Activated naive CD8-positive, alpha-beta T cell treated with anti-CD3 and anti-CD28 coated beads, Interleukin-2, amount 50 U/mL, for 24 hours (primary cell): ENCODE data around the gene RAB1A.
A peak's percentile ranks its signal among the peaks of the same experiment; 100 is the strongest.
"Not testable (repeated sequence)": the region's sequence is repeated elsewhere in the genome, so short reads cannot be mapped to it uniquely, and the experiment has no call there.

ENCODE experiments used
- ATAC-seq: fragments of 150-1000 bp; cut with Tn5 transposase; one replicate; pipeline ENCODE4 v1.10.0; 2021
- DNase-seq: peaks from one replicate; pipeline ENCODE4 v3.0.0; 2021
- H3K27ac Mint-ChIP-seq: one replicate; pipeline ENCODE4 v1.8.0; 2021; ENCODE audit warnings: mild to moderate bottlenecking, mixed read lengths
- H3K27me3 Mint-ChIP-seq: one replicate; pipeline ENCODE4 v1.8.0; 2021; ENCODE audit warnings: mixed read lengths
- H3K36me3 Mint-ChIP-seq: one replicate; pipeline ENCODE4 v1.8.0; 2021; ENCODE audit warnings: low read depth, mixed read lengths
- H3K4me1 Mint-ChIP-seq: one replicate; pipeline ENCODE4 v1.8.0; 2021; ENCODE audit warnings: mixed read lengths
- H3K4me3 Mint-ChIP-seq: one replicate; pipeline ENCODE4 v1.8.0; 2021; ENCODE audit warnings: mild to moderate bottlenecking, moderate library complexity, mixed read lengths
- H3K9me3 Mint-ChIP-seq: one replicate; pipeline ENCODE4 v1.8.0; 2021; ENCODE audit warnings: mixed read lengths

Gene RAB1A

GRCh38 chr2:65157856-65158255, 27.9 kb upstream of the RAB1A start:
- H3K36me3 Mint-ChIP-seq, H3K4me3 Mint-ChIP-seq, H3K27ac Mint-ChIP-seq, H3K4me1 Mint-ChIP-seq, DNase-seq, H3K9me3 Mint-ChIP-seq, H3K27me3 Mint-ChIP-seq, ATAC-seq: not testable (repeated sequence)

GRCh38 chr2:65156041-65156440, 26.1 kb upstream of the RAB1A start:
- ATAC-seq (no peak), DNase-seq (no peak)
- peaks cover 6% of the 10 kb centered on the region for H3K4me1 Mint-ChIP-seq
- no peaks in the 10 kb centered on the region for H3K9me3 Mint-ChIP-seq
- no peak overlapping the region for H3K27ac Mint-ChIP-seq
- no peaks in the 10 kb centered on the region for H3K27me3 Mint-ChIP-seq
- H3K36me3 Mint-ChIP-seq: no peaks in the 10 kb centered on the region
- H3K4me3 Mint-ChIP-seq: no peak overlapping the region

- H3K9me3 Mint-ChIP-seq: no peaks in the 10 kb centered on the region
- H3K4me1 Mint-ChIP-seq: no peaks in the 10 kb centered on the region
- H3K36me3 Mint-ChIP-seq: no peaks in the 10 kb centered on the region
- H3K27me3 Mint-ChIP-seq: no peaks in the 10 kb centered on the region
- no peak for ATAC-seq
- no peak overlapping the region for H3K4me3 Mint-ChIP-seq
- no peak overlapping the region for H3K27ac Mint-ChIP-seq
- DNase-seq: no peak
Measured at GRCh38 chr2:65153515-65153914, 23.6 kb upstream of the RAB1A start.

- ATAC-seq (no peak), DNase-seq (no peak)
- H3K4me3 Mint-ChIP-seq: no peak overlapping the region
- H3K4me1 Mint-ChIP-seq: no peaks in the 10 kb centered on the region
- no peaks in the 10 kb centered on the region for H3K9me3 Mint-ChIP-seq
- H3K36me3 Mint-ChIP-seq: no peaks in the 10 kb centered on the region
- peaks cover 4% of the 10 kb centered on the region for H3K27me3 Mint-ChIP-seq
- H3K27ac Mint-ChIP-seq: no peak overlapping the region
Measured at GRCh38 chr2:65146078-65146477, 16.2 kb upstream of the RAB1A start.

GRCh38 chr2:65144571-65144970, 14.7 kb upstream of the RAB1A start:
- H3K9me3 Mint-ChIP-seq: no peaks in the 10 kb centered on the region
- DNase-seq (no peak), ATAC-seq (no peak)
- H3K27ac Mint-ChIP-seq: no peak overlapping the region
- no peak overlapping the region for H3K4me3 Mint-ChIP-seq
- H3K4me1 Mint-ChIP-seq: no peaks in the 10 kb centered on the region
- H3K27me3 Mint-ChIP-seq: peaks cover 6% of the 10 kb centered on the region
- no peaks in the 10 kb centered on the region for H3K36me3 Mint-ChIP-seq

- Mint-ChIP-seq H3K27ac (no peak overlapping the region), H3K36me3 (no peaks in the 10 kb centered on the region), H3K9me3 (no peaks in the 10 kb centered on the region), H3K4me1 (no peaks in the 10 kb centered on the region), H3K4me3 (no peak overlapping the region), H3K27me3 (peaks cover 6% of the 10 kb centered on the region)
- ATAC-seq (no peak), DNase-seq (no peak)
Measured at GRCh38 chr2:65142515-65142914, 12.6 kb upstream of the RAB1A start.

- ATAC-seq: no peak
- no peak overlapping the region for H3K27ac Mint-ChIP-seq
- DNase-seq: no peak
- peaks cover 3% of the 10 kb centered on the region for H3K27me3 Mint-ChIP-seq
- H3K4me3 Mint-ChIP-seq: no peak overlapping the region
- H3K4me1 Mint-ChIP-seq: no peaks in the 10 kb centered on the region
- no peaks in the 10 kb centered on the region for H3K9me3 Mint-ChIP-seq
- no peaks in the 10 kb centered on the region for H3K36me3 Mint-ChIP-seq
Measured at GRCh38 chr2:65137197-65137775, 7.4 kb upstream of the RAB1A start.

GRCh38 chr2:65136253-65136652, 6.3 kb upstream of the RAB1A start:
- H3K4me1 Mint-ChIP-seq: peaks cover under 1% of the 10 kb centered on the region
- no peak for DNase-seq
- ATAC-seq: no peak
- H3K27me3 Mint-ChIP-seq: peaks cover 2% of the 10 kb centered on the region
- no peaks in the 10 kb centered on the region for H3K36me3 Mint-ChIP-seq
- no peaks in the 10 kb centered on the region for H3K9me3 Mint-ChIP-seq
- H3K4me3 Mint-ChIP-seq: no peak overlapping the region
- H3K27ac Mint-ChIP-seq: no peak overlapping the region

GRCh38 chr2:65134158-65134557, 4.3 kb upstream of the RAB1A start:
- H3K4me3 Mint-ChIP-seq: no peak overlapping the region
- peaks cover 2% of the 10 kb centered on the region for H3K36me3 Mint-ChIP-seq
- ATAC-seq (no peak), DNase-seq (no peak)
- H3K4me1 Mint-ChIP-seq: peaks cover 6% of the 10 kb centered on the region
- H3K9me3 Mint-ChIP-seq: no peaks in the 10 kb centered on the region
- H3K27ac Mint-ChIP-seq: no peak overlapping the region
- no peaks in the 10 kb centered on the region for H3K27me3 Mint-ChIP-seq

GRCh38 chr2:65133626-65134025, 3.7 kb upstream of the RAB1A start:
- ATAC-seq: no peak
- Mint-ChIP-seq H3K4me1 (peaks cover 7% of the 10 kb centered on the region), H3K27me3 (no peaks in the 10 kb centered on the region), H3K36me3 (peaks cover 2% of the 10 kb centered on the region), H3K27ac (no peak overlapping the region), H3K9me3 (no peaks in the 10 kb centered on the region), H3K4me3 (no peak overlapping the region)
- no peak for DNase-seq

GRCh38 chr2:65132930-65133329, 3.0 kb upstream of the RAB1A start:
- H3K9me3 Mint-ChIP-seq, ATAC-seq, H3K4me3 Mint-ChIP-seq, H3K27ac Mint-ChIP-seq, DNase-seq, H3K36me3 Mint-ChIP-seq, H3K27me3 Mint-ChIP-seq: not testable (repeated sequence)
- peaks cover 14% of the 10 kb centered on the region for H3K4me1 Mint-ChIP-seq

- no peak for DNase-seq
- Mint-ChIP-seq H3K27ac (peak overlapping the region; percentile 100), H3K36me3 (peaks cover 8% of the 10 kb centered on the region), H3K27me3 (no peaks in the 10 kb centered on the region), H3K4me3 (peak overlapping the region; percentile 99), H3K4me1 (peaks cover 34% of the 10 kb centered on the region), H3K9me3 (no peaks in the 10 kb centered on the region)
- ATAC-seq: peak; percentile 5
Measured at GRCh38 chr2:65130664-65131175, 814 bp upstream of the RAB1A start.

- peak overlapping the region; percentile 99 for H3K4me3 Mint-ChIP-seq
- ATAC-seq (peak; percentile 1), DNase-seq (no peak)
- H3K27ac Mint-ChIP-seq: peak overlapping the region; percentile 100
- H3K4me1 Mint-ChIP-seq: peaks cover 46% of the 10 kb centered on the region
- no peaks in the 10 kb centered on the region for H3K27me3 Mint-ChIP-seq
- H3K9me3 Mint-ChIP-seq: no peaks in the 10 kb centered on the region
- peaks cover 8% of the 10 kb centered on the region for H3K36me3 Mint-ChIP-seq
Measured at GRCh38 chr2:65129286-65129825, 550 bp downstream of the RAB1A start.

GRCh38 chr2:65128297-65129190, 1.4 kb downstream of the RAB1A start:
- Mint-ChIP-seq H3K27ac (peak overlapping the region; percentile 100), H3K4me3 (peak overlapping the region; percentile 99), H3K4me1 (peaks cover 51% of the 10 kb centered on the region)

GRCh38 chr2:65125457-65125856, 4.4 kb downstream of the RAB1A start:
- not testable (repeated sequence) for ATAC-seq
- DNase-seq: peak; percentile 8

More at GRCh38 chr2:65128297-65129190, 1.4 kb downstream of the RAB1A start:
- Mint-ChIP-seq H3K9me3 (no peaks in the 10 kb centered on the region), H3K36me3 (peaks cover 8% of the 10 kb centered on the region), H3K27me3 (no peaks in the 10 kb centered on the region)
- no peak for ATAC-seq
- no peak for DNase-seq

More at GRCh38 chr2:65125457-65125856, 4.4 kb downstream of the RAB1A start:
- not testable (repeated sequence) for H3K4me3 Mint-ChIP-seq, H3K9me3 Mint-ChIP-seq, H3K27me3 Mint-ChIP-seq, H3K27ac Mint-ChIP-seq, H3K36me3 Mint-ChIP-seq
- peaks cover 64% of the 10 kb centered on the region for H3K4me1 Mint-ChIP-seq
